HEK293 (cell line): ENCODE results near the gene NCDN.

Experiments used
- GLI4 ChIP-seq: fragments of 450-650 bp; formaldehyde crosslinking; IDR thresholded peaks from 2 replicates; pipeline ENCODE4 v1.5.1; 2016; ENCODE audit warnings: missing biosample characterization, missing genetic modification characterization
- GLIS1 ChIP-seq: fragments of 450-650 bp; formaldehyde crosslinking; IDR thresholded peaks from 2 replicates; pipeline ENCODE4 v1.5.1; 2016; ENCODE audit warnings: missing biosample characterization, missing genetic modification characterization
- GLIS2 ChIP-seq: fragments of 450-650 bp; formaldehyde crosslinking; IDR thresholded peaks from 2 replicates; pipeline ENCODE4 v1.5.1; 2016; ENCODE audit warnings: missing biosample characterization, missing genetic modification characterization
- HOXD13 ChIP-seq: sonication (generic); formaldehyde crosslinking; IDR thresholded peaks from 2 replicates; pipeline ENCODE4 v1.8.0; 2022; ENCODE audit warnings: missing genetic modification reagents, borderline replicate concordance
- INSM2 ChIP-seq: fragments of 450-650 bp; formaldehyde crosslinking; IDR thresholded peaks from 2 replicates; pipeline ENCODE4 v1.5.1; 2016; ENCODE audit warnings: missing biosample characterization, missing genetic modification characterization
- KLF10 ChIP-seq: fragments of 450-650 bp; IDR thresholded peaks from 2 replicates; pipeline ENCODE4 v1.5.1; 2018; ENCODE audit warnings: missing biosample characterization, mild to moderate bottlenecking, missing genetic modification characterization
- KLF8 ChIP-seq: fragments of 450-650 bp; formaldehyde crosslinking; IDR thresholded peaks from 2 replicates; pipeline ENCODE4 v1.5.1; 2016; ENCODE audit warnings: missing biosample characterization, missing genetic modification characterization
- MEIS1 ChIP-seq: sonication (generic); formaldehyde crosslinking; IDR thresholded peaks from 2 replicates; pipeline ENCODE4 v1.8.1; 2022; ENCODE audit warnings: missing genetic modification reagents, mild to moderate bottlenecking, borderline replicate concordance
- PBX3 ChIP-seq: sonication (generic); formaldehyde crosslinking; IDR thresholded peaks from 2 replicates; pipeline ENCODE4 v1.8.1; 2022; ENCODE audit warnings: mild to moderate bottlenecking, moderate library complexity, missing genetic modification reagents
- SP7 ChIP-seq: fragments of 450-650 bp; formaldehyde crosslinking; IDR thresholded peaks from 2 replicates; pipeline ENCODE4 v1.5.1; 2016; ENCODE audit warnings: missing biosample characterization, missing genetic modification characterization
- ZBTB17 ChIP-seq: fragments of 450-650 bp; formaldehyde crosslinking; IDR thresholded peaks from 2 replicates; pipeline ENCODE4 v1.5.1; 2016; ENCODE audit warnings: missing biosample characterization, missing genetic modification characterization
- ZBTB21 ChIP-seq: fragments of 450-650 bp; formaldehyde crosslinking; IDR thresholded peaks from 2 replicates; pipeline ENCODE4 v1.5.1; 2017; ENCODE audit warnings: missing biosample characterization, missing genetic modification characterization
- ZBTB7A ChIP-seq: fragments of 450-650 bp; formaldehyde crosslinking; IDR thresholded peaks from 2 replicates; pipeline ENCODE4 v1.5.1; 2016; ENCODE audit warnings: low read depth, missing biosample characterization, missing genetic modification characterization
- ZFHX2 ChIP-seq: fragments of 450-650 bp; formaldehyde crosslinking; conservative IDR thresholded peaks from 2 replicates; pipeline ENCODE4 v1.5.1; 2016; ENCODE audit warnings: missing biosample characterization, missing genetic modification characterization
- ZFP37 ChIP-seq: fragments of 450-650 bp; formaldehyde crosslinking; IDR thresholded peaks from 2 replicates; pipeline ENCODE4 v1.5.1; 2016; ENCODE audit warnings: missing biosample characterization, missing genetic modification characterization
- ZFP69B ChIP-seq: fragments of 450-650 bp; formaldehyde crosslinking; IDR thresholded peaks from 2 replicates; pipeline ENCODE4 v1.5.1; 2016; ENCODE audit warnings: missing biosample characterization, missing genetic modification characterization
- ZIC2 ChIP-seq: fragments of 450-650 bp; formaldehyde crosslinking; IDR thresholded peaks from 2 replicates; pipeline ENCODE4 v1.5.1; 2016; ENCODE audit warnings: missing biosample characterization, missing genetic modification characterization
- ZNF174 ChIP-seq: fragments of 450-650 bp; formaldehyde crosslinking; IDR thresholded peaks from 2 replicates; pipeline ENCODE4 v1.5.0; 2017; ENCODE audit warnings: missing biosample characterization, mild to moderate bottlenecking, missing genetic modification characterization
- ZNF19 ChIP-seq: fragments of 450-650 bp; formaldehyde crosslinking; IDR thresholded peaks from 2 replicates; pipeline ENCODE4; 2016; ENCODE audit warnings: missing biosample characterization, missing genetic modification characterization, low read depth
- ZNF302 ChIP-seq: fragments of 450-650 bp; formaldehyde crosslinking; IDR thresholded peaks from 2 replicates; pipeline ENCODE4 v1.5.1; 2016; ENCODE audit warnings: missing biosample characterization, missing genetic modification characterization, low read depth
- ZNF426 ChIP-seq: fragments of 450-650 bp; formaldehyde crosslinking; IDR thresholded peaks from 2 replicates; pipeline ENCODE4 v1.5.1; 2017; ENCODE audit warnings: missing biosample characterization, missing genetic modification characterization, mild to moderate bottlenecking, inconsistent platforms, moderate library complexity
- ZNF473 ChIP-seq: fragments of 450-650 bp; formaldehyde crosslinking; IDR thresholded peaks from 2 replicates; pipeline ENCODE4 v1.5.1; 2017; ENCODE audit warnings: missing biosample characterization, missing genetic modification characterization
- ZNF510 ChIP-seq: fragments of 450-650 bp; formaldehyde crosslinking; IDR thresholded peaks from 2 replicates; pipeline ENCODE4 v1.5.1; 2018; ENCODE audit warnings: mild to moderate bottlenecking, missing genetic modification characterization, missing biosample characterization; ENCODE audit not compliant: insufficient replicate concordance
- ZNF529 ChIP-seq: fragments of 450-650 bp; formaldehyde crosslinking; IDR thresholded peaks from 2 replicates; pipeline ENCODE4 v1.5.1; 2017; ENCODE audit warnings: missing genetic modification characterization, missing biosample characterization; ENCODE audit not compliant: insufficient replicate concordance
- ZNF571 ChIP-seq: fragments of 450-650 bp; formaldehyde crosslinking; IDR thresholded peaks from 2 replicates; pipeline ENCODE4 v1.5.0; 2017; ENCODE audit warnings: missing biosample characterization, missing genetic modification characterization
- ZNF610 ChIP-seq: fragments of 450-650 bp; formaldehyde crosslinking; IDR thresholded peaks from 2 replicates; pipeline ENCODE4 v1.5.1; 2016; ENCODE audit warnings: missing biosample characterization, missing genetic modification characterization, borderline replicate concordance
- ZNF626 ChIP-seq: fragments of 450-650 bp; sonication (Bioruptor Pico); formaldehyde crosslinking; IDR thresholded peaks from 2 replicates; pipeline ENCODE4 v1.5.1; 2018; ENCODE audit warnings: missing biosample characterization, missing genetic modification characterization, inconsistent platforms
- ZNF629 ChIP-seq: fragments of 450-650 bp; formaldehyde crosslinking; IDR thresholded peaks from 2 replicates; pipeline ENCODE4 v1.5.1; 2017; ENCODE audit warnings: missing biosample characterization, missing genetic modification characterization
- ZNF660 ChIP-seq: fragments of 450-650 bp; IDR thresholded peaks from 2 replicates; pipeline ENCODE4 v1.5.1; 2018; ENCODE audit warnings: missing biosample characterization, mild to moderate bottlenecking, missing genetic modification characterization
- ZNF670 ChIP-seq: fragments of 450-650 bp; formaldehyde crosslinking; IDR thresholded peaks from 2 replicates; pipeline ENCODE4 v1.5.1; 2016; ENCODE audit warnings: missing biosample characterization, missing genetic modification characterization, low read depth
- ZNF747 ChIP-seq: fragments of 450-650 bp; formaldehyde crosslinking; IDR thresholded peaks from 2 replicates; pipeline ENCODE4 v1.5.1; 2016; ENCODE audit warnings: missing biosample characterization, missing genetic modification characterization
- ZNF76 ChIP-seq: fragments of 450-650 bp; formaldehyde crosslinking; IDR thresholded peaks from 2 replicates; pipeline ENCODE4; 2016; ENCODE audit warnings: low read depth, missing biosample characterization, missing genetic modification characterization, borderline replicate concordance
- ZNF768 ChIP-seq: fragments of 450-650 bp; formaldehyde crosslinking; IDR thresholded peaks from 2 replicates; pipeline ENCODE4 v1.5.1; 2018; ENCODE audit warnings: missing biosample characterization, mild to moderate bottlenecking, missing genetic modification characterization
- ZNF791 ChIP-seq: fragments of 450-650 bp; formaldehyde crosslinking; IDR thresholded peaks from 2 replicates; pipeline ENCODE4 v1.5.1; 2016; ENCODE audit warnings: missing biosample characterization, missing genetic modification characterization
- TF ChIP-seq, protein P1 (sequence below): fragments of 450-650 bp; formaldehyde crosslinking; IDR thresholded peaks from 2 replicates; pipeline ENCODE4 v1.5.1; 2016; ENCODE audit warnings: missing biosample characterization, missing genetic modification characterization
- TF ChIP-seq, protein P2 (sequence below): fragments of 450-650 bp; formaldehyde crosslinking; IDR thresholded peaks from 2 replicates; pipeline ENCODE4 v1.5.1; 2016; ENCODE audit warnings: missing biosample characterization, missing genetic modification characterization

Gene NCDN

DNA sequence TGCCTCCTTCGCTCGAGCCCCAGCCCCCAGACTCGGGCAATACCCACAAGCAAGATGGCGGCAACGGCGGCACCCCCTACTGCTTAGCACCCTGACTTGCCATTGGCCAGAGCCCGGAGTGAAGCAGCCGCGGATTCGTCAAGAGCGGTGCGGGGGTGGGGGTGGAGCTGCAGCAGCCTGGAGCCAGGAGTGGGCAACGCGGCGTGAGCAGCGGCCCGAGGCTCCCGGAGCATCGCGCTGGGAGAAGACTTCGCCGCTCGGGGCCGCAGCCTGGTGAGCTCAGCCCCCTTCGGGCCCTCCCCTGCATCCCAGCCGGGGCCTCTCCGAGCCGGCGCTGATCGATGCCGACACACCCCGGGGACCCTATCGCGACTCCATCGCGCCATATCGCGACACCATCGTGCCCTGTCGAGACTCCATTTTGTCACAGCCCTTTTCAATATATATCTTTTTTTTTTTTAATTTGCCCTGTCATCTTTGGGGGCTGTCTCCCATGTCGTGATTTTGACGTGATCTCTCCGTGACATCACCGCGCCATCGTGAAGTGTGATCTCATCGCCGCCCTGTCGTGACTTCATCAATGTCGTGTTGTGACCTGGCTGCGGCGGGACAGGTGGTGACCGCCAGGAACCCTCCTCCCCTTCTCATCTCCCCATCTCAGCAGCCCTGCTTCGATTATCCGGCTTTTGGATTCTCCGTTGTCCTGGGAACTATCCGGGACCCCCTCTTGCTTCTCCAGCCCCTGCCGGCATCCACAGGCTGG lies at the start of gene NCDN (continued):
- TF ChIP-seq GLIS1 (tag by site-specific recombination) (peak; percentile 79), ZBTB17 (tag by site-specific recombination) (peak; percentile 99), ZNF670 (tag by site-specific recombination) (no peak), ZNF302 (no peak), ZNF529 (no peak), ZNF571 (tag by site-specific recombination) (no peak), ZNF610 (peak; percentile 75; the same call in 1 of the 2 replicates), KLF10 (tag by site-specific recombination) (peak; percentile 80), GLI4 (tag by site-specific recombination) (0 out of 2 replicates have a peak, but pooled peaks have one; percentile 64), ZNF768 (tag by site-specific recombination) (no peak), ZBTB21 (peak; percentile 81), ZFP37 (tag by site-specific recombination) (peak; percentile 49; the same call in 1 of the 2 replicates), ZBTB7A (tag by site-specific recombination) (peak; percentile 3; the same call in 1 of the 2 replicates), INSM2 (tag by site-specific recombination) (peak; percentile 44; the same call in 1 of the 2 replicates), GLIS2 (tag by site-specific recombination) (peak; percentile 98), ZNF174 (tag by site-specific recombination) (no peak), MEIS1 (CRISPR knock-in tag) (no peak), KLF8 (tag by site-specific recombination) (peak; percentile 99), ZNF76 (peak; percentile 94), ZNF19 (tag by site-specific recombination) (no peak), ZNF629 (tag by site-specific recombination) (peak; percentile 89), ZNF426 (tag by site-specific recombination) (no peak), ZFHX2 (peak; percentile 98), ZFP69B (no peak; the same call in 1 of the 2 replicates), SP7 (peak; percentile 67), ZNF747 (tag by site-specific recombination) (no peak), ZIC2 (tag by site-specific recombination) (peak; percentile 96), ZNF510 (tag by site-specific recombination) (no peak), ZNF660 (tag by site-specific recombination) (no peak; the same call in 1 of the 2 replicates), ZNF473 (tag by site-specific recombination) (no peak), ZNF791 (tag by site-specific recombination) (no peak), PBX3 (CRISPR knock-in tag) (no peak; the same call in 1 of the 2 replicates), HOXD13 (CRISPR knock-in tag) (no peak), ZNF626 (no peak)
- TF ChIP-seq, protein P1, sequence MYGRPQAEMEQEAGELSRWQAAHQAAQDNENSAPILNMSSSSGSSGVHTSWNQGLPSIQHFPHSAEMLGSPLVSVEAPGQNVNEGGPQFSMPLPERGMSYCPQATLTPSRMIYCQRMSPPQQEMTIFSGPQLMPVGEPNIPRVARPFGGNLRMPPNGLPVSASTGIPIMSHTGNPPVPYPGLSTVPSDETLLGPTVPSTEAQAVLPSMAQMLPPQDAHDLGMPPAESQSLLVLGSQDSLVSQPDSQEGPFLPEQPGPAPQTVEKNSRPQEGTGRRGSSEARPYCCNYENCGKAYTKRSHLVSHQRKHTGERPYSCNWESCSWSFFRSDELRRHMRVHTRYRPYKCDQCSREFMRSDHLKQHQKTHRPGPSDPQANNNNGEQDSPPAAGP (tag by site-specific recombination) = peak; percentile 24; the same call in 1 of the 2 replicates
- TF ChIP-seq, protein P2, sequence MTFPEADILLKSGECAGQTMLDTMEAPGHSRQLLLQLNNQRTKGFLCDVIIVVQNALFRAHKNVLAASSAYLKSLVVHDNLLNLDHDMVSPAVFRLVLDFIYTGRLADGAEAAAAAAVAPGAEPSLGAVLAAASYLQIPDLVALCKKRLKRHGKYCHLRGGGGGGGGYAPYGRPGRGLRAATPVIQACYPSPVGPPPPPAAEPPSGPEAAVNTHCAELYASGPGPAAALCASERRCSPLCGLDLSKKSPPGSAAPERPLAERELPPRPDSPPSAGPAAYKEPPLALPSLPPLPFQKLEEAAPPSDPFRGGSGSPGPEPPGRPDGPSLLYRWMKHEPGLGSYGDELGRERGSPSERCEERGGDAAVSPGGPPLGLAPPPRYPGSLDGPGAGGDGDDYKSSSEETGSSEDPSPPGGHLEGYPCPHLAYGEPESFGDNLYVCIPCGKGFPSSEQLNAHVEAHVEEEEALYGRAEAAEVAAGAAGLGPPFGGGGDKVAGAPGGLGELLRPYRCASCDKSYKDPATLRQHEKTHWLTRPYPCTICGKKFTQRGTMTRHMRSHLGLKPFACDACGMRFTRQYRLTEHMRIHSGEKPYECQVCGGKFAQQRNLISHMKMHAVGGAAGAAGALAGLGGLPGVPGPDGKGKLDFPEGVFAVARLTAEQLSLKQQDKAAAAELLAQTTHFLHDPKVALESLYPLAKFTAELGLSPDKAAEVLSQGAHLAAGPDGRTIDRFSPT (tag by site-specific recombination) = peak; percentile 87
